GM23248 (cell line): ENCODE measurements around the gene ACIN1. TPM values are rescaled to one million over a fixed set of nuclear protein-coding genes. Genes with fewer than 3 reads are reported as not detected.

Source experiments
- DNase-seq: peaks from one replicate; pipeline ENCODE4 v3.0.0-alpha.2; 2015
- H2AFZ ChIP-seq: fragments of 200-600 bp; sonication (generic); 2 replicates; pipeline ENCODE4 v1.6.1; 2016; ENCODE audit warnings: antibody characterized with exemption
- H3F3A ChIP-seq: fragments of 200-600 bp; sonication (generic); 2 replicates; pipeline ENCODE4 v1.6.1; 2016; ENCODE audit warnings: mild to moderate bottlenecking, antibody characterized with exemption, mixed run types; ENCODE audit not compliant: insufficient read depth
- H3K27ac ChIP-seq: fragments of 200-600 bp; sonication (generic); 2 replicates; pipeline ENCODE4 v1.5.1; 2016; ENCODE audit warnings: mild to moderate bottlenecking
- H3K27me3 ChIP-seq: fragments of 200-600 bp; sonication (generic); replicated peaks from 2 replicates; pipeline ENCODE4 v1.6.1; 2016; ENCODE audit warnings: mild to moderate bottlenecking; ENCODE audit not compliant: insufficient read depth
- H3K36me3 ChIP-seq: fragments of 200-600 bp; sonication (generic); 2 replicates; pipeline ENCODE4 v1.6.1; 2016; ENCODE audit warnings: low read depth, mild to moderate bottlenecking
- H3K4me1 ChIP-seq: fragments of 200-600 bp; sonication (generic); 2 replicates; pipeline ENCODE4 v1.6.1; 2016; ENCODE audit warnings: mild to moderate bottlenecking; ENCODE audit not compliant: insufficient read depth
- H3K4me2 ChIP-seq: fragments of 200-600 bp; sonication (generic); one replicate; pipeline ENCODE4 v1.6.1; 2016; ENCODE audit warnings: mild to moderate bottlenecking; ENCODE audit not compliant: unreplicated experiment
- H3K4me3 ChIP-seq: fragments of 200-600 bp; sonication (generic); 2 replicates; pipeline ENCODE4 v1.5.1; 2016; ENCODE audit warnings: mild to moderate bottlenecking
- H3K79me2 ChIP-seq: fragments of 200-600 bp; sonication (generic); 2 replicates; pipeline ENCODE4 v1.6.1; 2016; ENCODE audit warnings: mild to moderate bottlenecking; ENCODE audit not compliant: insufficient read depth
- H3K9ac ChIP-seq: fragments of 200-600 bp; sonication (generic); 2 replicates; pipeline ENCODE4 v1.6.1; 2016; ENCODE audit warnings: mild to moderate bottlenecking
- H3K9me2 ChIP-seq: fragments of 200-600 bp; sonication (generic); 2 replicates; pipeline ENCODE4 v1.6.1; 2016; ENCODE audit warnings: mixed run types, mild to moderate bottlenecking, moderate library complexity; ENCODE audit not compliant: insufficient read depth
- H3K9me3 ChIP-seq: fragments of 200-600 bp; sonication (generic); one replicate; pipeline ENCODE4 v1.6.1; 2017; ENCODE audit warnings: low read depth
- H4K20me1 ChIP-seq: fragments of 200-600 bp; sonication (generic); 2 replicates; pipeline ENCODE4 v1.6.0; 2016; ENCODE audit not compliant: insufficient read depth
- EZH2 ChIP-seq: fragments of 200-600 bp; sonication (generic); IDR thresholded peaks from 2 replicates; pipeline ENCODE4 v1.6.1; 2018; ENCODE audit warnings: antibody characterized with exemption, mild to moderate bottlenecking; ENCODE audit not compliant: insufficient read depth, poor library complexity, severe bottlenecking
- EZH2phosphoT487 ChIP-seq: fragments of 200-600 bp; sonication (generic); IDR thresholded peaks from 2 replicates; pipeline ENCODE4 v1.6.1; 2018; ENCODE audit warnings: antibody characterized with exemption, moderate library complexity, mild to moderate bottlenecking, low read depth; ENCODE audit not compliant: insufficient read depth
- WGBS, 2 experiments: methylation state at CpG; one replicate each; pipeline ENCODE4 v1.1.6; 2015 to 2017; ENCODE audit warnings: low lambda C conversion rate in 2 of 2, low coverage in 1 of 2; ENCODE audit errors: missing lambda C conversion rate in 2 of 2; 5-methylcytosine and 5-hydroxymethylcytosine counted together
- in situ Hi-C: fragments of 300-500 bp; cut with MboI; formaldehyde crosslinking; loops from 2 replicates; pipeline ENCODE4 v1.15.0; 2020
- polyA plus RNA-seq: library from polyadenylated mRNA; unstranded; fragments of >200 nt; fragmentation: Nextera tagmentation; extraction: Ambion mirVana; gene quantifications from 2 replicates; pipeline ENCODE4 v1.2.1, GENCODE V29; 2016
- total RNA-seq: library from RNA; depleted of rRNA; stranded (reverse); fragments of >200 nt; shearing (Covaris generic); gene quantifications from 2 replicates; pipeline ENCODE4 v1.2.3, GENCODE V29; 2014

The ACIN1 gene
- total and polyA plus RNA-seq, 2 experiments from 2014 or later, result 35.5 to 63.7 TPM

GRCh38 chr14:23025151-23025814 lies 69.7 kb downstream of the ACIN1 start:
- no peaks in the 10 kb centered on the region; the same call in 1 of the 2 replicates for H3K4me1 ChIP-seq
- H3K9me3 ChIP-seq, result no peaks in the 10 kb centered on the region
- no peak overlapping the region for H3K9ac ChIP-seq
- DNase-seq, result no peak
- no peak overlapping the region for H3K4me2 ChIP-seq
- in situ Hi-C loops, result no loop called here
- H3K27me3 ChIP-seq, result no peaks in the 10 kb centered on the region
- TF ChIP-seq EZH2, result no peak
- no peak for TF ChIP-seq EZH2phosphoT487
- no peaks in the 10 kb centered on the region for H4K20me1 ChIP-seq
- H3K36me3 ChIP-seq, result peaks cover 18% of the 10 kb centered on the region
- no peak overlapping the region for H2AFZ ChIP-seq
- H3K79me2 ChIP-seq, result peaks cover 20% of the 10 kb centered on the region
- 63 to 64% methylated on average over 4 of the region's 4 CpGs for WGBS, 2 experiments
- no peak overlapping the region for H3K4me3 ChIP-seq
- H3K27ac ChIP-seq, result no peak overlapping the region
- H3K9me2 ChIP-seq, result no peaks in the 10 kb centered on the region
- peaks cover 49% of the 10 kb centered on the region for H3F3A ChIP-seq

- no peak for TF ChIP-seq EZH2
- TF ChIP-seq EZH2phosphoT487, result no peak
- H3K4me3 ChIP-seq, result no peak overlapping the region
- H3K4me1 ChIP-seq, result no peaks in the 10 kb centered on the region; the same call in 1 of the 2 replicates
- H3K27ac ChIP-seq, result no peak overlapping the region
- 54 to 57% methylated on average over 7 of the region's 7 CpGs for WGBS, 2 experiments
- no peaks in the 10 kb centered on the region for H4K20me1 ChIP-seq
- peaks cover 49% of the 10 kb centered on the region for H3F3A ChIP-seq
- no peak overlapping the region for H3K4me2 ChIP-seq
- H2AFZ ChIP-seq, result no peak overlapping the region
- no peak overlapping the region for H3K9ac ChIP-seq
- H3K27me3 ChIP-seq, result no peaks in the 10 kb centered on the region
- no peaks in the 10 kb centered on the region for H3K9me2 ChIP-seq
- H3K36me3 ChIP-seq, result peaks cover 18% of the 10 kb centered on the region
- DNase-seq, result no peak
- in situ Hi-C loops, result no loop called here
- H3K79me2 ChIP-seq, result peaks cover 16% of the 10 kb centered on the region
- no peaks in the 10 kb centered on the region for H3K9me3 ChIP-seq
These were observed 70.3 kb downstream of the ACIN1 start for GRCh38 chr14:23024612-23025075.

DNA sequence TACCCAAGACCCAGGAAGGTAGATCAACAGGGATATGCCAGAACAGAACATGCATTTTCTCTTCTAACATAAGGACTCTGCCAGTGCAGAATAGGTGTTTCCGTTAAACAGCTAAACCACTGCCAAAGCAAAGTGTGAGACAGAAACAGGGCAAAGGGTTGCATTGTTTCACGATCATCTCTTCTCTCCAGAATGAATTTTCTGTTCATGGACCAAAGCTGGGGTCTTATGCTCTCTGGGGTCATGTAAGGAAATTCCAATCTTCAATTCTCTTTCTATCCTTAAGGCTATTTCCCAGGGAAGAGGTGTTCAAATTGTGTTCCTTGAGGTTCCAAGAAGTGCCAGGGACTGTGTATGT lies 71.2 kb downstream of the ACIN1 start:
- Histone ChIP-seq H3K27me3 (no peaks in the 10 kb centered on the region), H4K20me1 (no peaks in the 10 kb centered on the region), H3K36me3 (peaks cover 13% of the 10 kb centered on the region), H2AFZ (no peak overlapping the region), H3K9me2 (no peaks in the 10 kb centered on the region), H3K4me3 (no peak overlapping the region), H3K9ac (no peak overlapping the region), H3K9me3 (no peaks in the 10 kb centered on the region), H3K79me2 (peaks cover 8% of the 10 kb centered on the region), H3K4me2 (no peak overlapping the region), H3K4me1 (no peaks in the 10 kb centered on the region), H3K27ac (no peak overlapping the region), H3F3A (peaks cover 41% of the 10 kb centered on the region)
- DNase-seq, result no peak
- in situ Hi-C loops, result no loop called here
- TF ChIP-seq EZH2phosphoT487, result no peak
- no peak for TF ChIP-seq EZH2
- WGBS, 2 experiments, result 73 to 88% methylated on average over 2 of the region's 2 CpGs

DNA sequence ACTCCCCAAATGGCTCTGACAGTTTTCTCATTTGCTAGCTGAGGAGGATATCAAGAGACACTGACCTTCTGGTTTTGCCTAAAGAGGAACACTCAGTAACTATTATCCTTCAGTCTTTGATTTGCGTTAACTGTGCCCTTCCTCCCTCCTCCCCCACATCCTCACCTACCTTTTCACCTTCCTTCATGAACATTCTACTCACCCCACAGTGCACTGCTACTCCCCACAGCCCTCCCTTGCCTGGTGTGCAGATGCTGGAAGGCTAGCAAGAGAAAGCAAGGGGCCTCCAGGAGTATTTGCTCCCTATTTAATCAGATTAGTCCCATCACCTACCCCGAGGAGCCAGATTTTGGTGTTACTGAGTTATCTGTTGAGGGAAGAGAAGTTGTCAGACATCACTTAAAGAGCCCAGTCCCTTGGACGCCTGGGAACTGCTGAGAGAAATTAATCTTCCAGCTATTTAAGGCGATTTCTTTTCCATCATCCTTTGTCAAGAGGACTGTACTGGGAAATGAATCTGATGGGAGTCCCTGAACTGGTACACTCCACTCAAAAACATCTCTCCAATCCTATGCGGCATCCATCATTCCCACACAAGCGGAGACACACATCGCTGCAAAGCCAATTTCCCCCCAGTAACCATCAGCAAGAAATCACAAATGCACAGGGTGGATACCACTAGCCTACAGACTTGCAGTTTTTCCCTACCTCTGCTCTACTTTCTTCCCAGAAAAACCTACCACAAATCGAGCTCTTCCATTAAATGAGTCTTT lies 71.7 kb downstream of the ACIN1 start:
- TF ChIP-seq EZH2phosphoT487 (no peak), EZH2 (no peak)
- Histone ChIP-seq H3K36me3 (peaks cover 13% of the 10 kb centered on the region), H3K9me2 (no peaks in the 10 kb centered on the region), H3K9ac (no peak overlapping the region), H2AFZ (no peak overlapping the region), H3K79me2 (0 out of 2 replicates have a peak, but pooled peaks cover 2% of the 10 kb centered on the region), H4K20me1 (no peaks in the 10 kb centered on the region), H3K27ac (no peak overlapping the region), H3K4me1 (no peaks in the 10 kb centered on the region), H3K4me2 (no peak overlapping the region), H3K4me3 (no peak overlapping the region), H3K27me3 (no peaks in the 10 kb centered on the region), H3K9me3 (no peaks in the 10 kb centered on the region), H3F3A (peaks cover 38% of the 10 kb centered on the region)
- WGBS, 2 experiments, result 74 to 75% methylated on average over 8 of the region's 8 CpGs
- in situ Hi-C loops, result no loop called here
- no peak for DNase-seq
